ENCODE data around the gene MAGOH. TPM values are rescaled to one million over a fixed set of nuclear protein-coding genes. Genes with fewer than 3 reads are reported as not detected.

Gene MAGOH
- total RNA-seq, 1 experiment from 2014 or later: 37.7 TPM

Other genes with a start within 250 kb of the MAGOH start
- not detected in 2 replicates for gene PODN, start 176.3 kb downstream of the MAGOH start, total RNA-seq (2014; rRNA removed; shearing (Covaris generic))
- gene SLC1A7, start 95.9 kb downstream of the MAGOH start, total RNA-seq (2014; rRNA removed; shearing (Covaris generic)): not detected in 2 replicates
- gene CPT2, start 41.7 kb downstream of the MAGOH start, total RNA-seq (2014; rRNA removed; shearing (Covaris generic)): 28.2 and 32.1 TPM in 2 replicates
- gene CZIB, start 17.9 kb downstream of the MAGOH start, total RNA-seq (2014; rRNA removed; shearing (Covaris generic)): 36.0 and 40.7 TPM in 2 replicates
- gene LRP8, start 89.6 kb upstream of the MAGOH start, total RNA-seq (2014; rRNA removed; shearing (Covaris generic)): 25.6 and 28.6 TPM in 2 replicates
- gene DMRTB1, start 220.9 kb upstream of the MAGOH start, total RNA-seq (2014; rRNA removed; shearing (Covaris generic)): not detected in 2 replicates